ENCODE measurements around the gene ZNF557.

The ZNF557 gene

DNA sequence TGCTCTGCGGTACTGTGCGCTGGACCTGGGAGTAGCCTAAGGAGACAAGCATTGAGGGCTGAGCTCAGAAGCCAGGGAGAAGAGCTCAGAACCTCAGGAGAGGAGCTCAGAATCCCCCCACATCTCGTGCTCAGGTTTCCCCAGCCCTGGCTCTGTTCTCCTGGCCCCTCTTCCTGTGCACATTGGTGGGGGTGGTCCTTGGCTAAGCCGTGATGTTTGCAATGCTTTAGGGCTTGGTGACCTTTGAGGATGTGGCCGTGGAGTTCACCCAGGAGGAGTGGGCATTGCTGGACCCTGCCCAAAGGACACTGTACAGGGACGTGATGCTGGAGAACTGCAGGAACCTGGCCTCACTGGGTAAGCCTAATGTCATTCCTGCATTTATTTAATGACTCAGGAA, 6.6 kb downstream of the ZNF557 start:
- no peak for DNase-seq

DNA sequence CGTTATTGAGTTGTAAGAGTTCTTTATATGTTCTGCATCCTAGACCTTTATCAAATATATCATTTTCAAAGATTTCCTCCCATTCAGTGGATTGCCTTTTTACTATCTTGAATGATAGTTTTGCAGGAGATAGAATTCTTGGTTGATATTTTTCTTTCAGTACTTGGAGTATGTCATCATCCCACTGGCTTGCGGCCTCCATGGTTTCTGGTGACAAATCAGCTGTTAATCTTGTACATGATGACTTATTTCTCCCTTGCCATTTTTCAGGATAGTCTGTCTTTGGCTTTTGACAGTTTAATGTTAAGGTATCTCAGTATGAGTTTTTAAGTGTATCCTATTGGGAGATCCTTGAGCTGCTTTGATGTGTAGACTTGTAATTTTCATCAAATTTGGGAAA, 8.5 kb downstream of the ZNF557 start:
- DNase-seq = no peak

DNA sequence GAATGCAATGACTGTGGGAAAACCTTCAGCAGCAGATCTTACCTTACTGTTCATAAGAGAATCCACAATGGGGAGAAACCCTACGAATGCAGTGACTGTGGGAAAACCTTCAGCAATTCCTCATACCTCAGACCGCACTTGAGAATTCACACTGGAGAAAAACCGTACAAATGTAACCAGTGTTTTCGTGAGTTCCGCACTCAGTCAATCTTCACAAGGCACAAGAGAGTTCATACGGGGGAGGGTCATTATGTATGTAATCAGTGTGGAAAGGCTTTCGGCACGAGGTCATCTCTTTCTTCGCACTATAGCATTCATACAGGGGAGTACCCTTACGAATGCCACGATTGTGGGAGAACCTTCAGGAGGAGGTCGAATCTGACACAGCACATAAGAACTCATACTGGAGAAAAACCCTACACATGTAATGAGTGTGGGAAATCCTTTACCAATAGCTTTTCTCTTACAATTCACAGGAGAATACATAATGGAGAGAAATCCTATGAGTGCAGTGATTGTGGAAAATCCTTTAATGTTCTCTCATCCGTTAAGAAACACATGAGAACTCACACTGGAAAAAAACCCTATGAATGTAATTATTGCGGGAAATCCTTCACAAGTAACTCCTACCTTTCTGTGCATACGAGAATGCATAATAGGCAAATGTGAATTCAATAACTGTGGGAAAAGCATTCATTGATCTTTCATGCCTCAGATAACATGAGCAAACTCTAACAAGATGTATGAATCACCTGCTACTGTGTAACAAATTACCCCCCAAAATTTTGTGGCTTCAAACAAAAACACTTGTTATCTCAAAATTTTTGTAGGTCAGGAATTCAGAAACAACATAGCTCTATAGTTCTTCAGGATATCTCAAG, 13.8 kb downstream of the ZNF557 start:
- DNase-seq = peak; percentile 13

DNA sequence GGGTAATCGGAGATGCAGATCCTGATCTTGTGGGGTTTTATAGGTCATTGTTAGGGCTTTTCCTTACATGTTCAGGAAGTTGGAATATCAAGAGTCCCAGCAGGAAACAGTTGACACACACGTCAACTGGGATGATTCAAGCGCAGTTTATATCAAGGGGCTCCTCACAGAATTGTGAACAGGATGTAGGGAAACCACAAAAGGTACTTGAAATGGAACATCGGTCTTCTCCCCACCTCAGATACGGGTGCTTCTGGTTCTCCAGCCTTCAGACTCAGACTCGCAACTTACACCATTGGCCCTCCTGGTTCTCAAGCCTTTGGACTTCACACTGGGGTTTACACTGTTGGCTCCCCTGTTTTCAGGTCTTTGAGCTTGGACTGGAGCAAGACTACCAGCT, 19.5 kb downstream of the ZNF557 start:
- DNase-seq = no peak

DNA sequence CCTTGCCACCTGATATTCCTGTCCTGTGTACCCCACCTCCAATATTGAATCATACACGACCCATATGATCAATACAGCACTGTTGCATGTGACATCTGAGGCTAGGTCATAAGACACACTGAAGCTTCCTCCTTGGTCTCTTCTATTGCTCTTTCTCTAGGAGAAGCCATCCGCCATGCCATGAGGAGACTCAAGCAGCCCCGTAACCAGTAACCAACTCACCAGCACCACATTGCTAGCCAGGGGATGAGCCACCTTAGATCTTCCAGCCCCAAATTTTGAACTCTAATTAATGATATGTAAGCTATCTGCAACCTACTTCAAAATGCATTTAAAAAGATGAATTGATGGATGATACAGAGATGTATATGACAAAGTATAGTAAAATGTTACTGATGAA, 28.6 kb downstream of the ZNF557 start:
- DNase-seq = no peak

DNA sequence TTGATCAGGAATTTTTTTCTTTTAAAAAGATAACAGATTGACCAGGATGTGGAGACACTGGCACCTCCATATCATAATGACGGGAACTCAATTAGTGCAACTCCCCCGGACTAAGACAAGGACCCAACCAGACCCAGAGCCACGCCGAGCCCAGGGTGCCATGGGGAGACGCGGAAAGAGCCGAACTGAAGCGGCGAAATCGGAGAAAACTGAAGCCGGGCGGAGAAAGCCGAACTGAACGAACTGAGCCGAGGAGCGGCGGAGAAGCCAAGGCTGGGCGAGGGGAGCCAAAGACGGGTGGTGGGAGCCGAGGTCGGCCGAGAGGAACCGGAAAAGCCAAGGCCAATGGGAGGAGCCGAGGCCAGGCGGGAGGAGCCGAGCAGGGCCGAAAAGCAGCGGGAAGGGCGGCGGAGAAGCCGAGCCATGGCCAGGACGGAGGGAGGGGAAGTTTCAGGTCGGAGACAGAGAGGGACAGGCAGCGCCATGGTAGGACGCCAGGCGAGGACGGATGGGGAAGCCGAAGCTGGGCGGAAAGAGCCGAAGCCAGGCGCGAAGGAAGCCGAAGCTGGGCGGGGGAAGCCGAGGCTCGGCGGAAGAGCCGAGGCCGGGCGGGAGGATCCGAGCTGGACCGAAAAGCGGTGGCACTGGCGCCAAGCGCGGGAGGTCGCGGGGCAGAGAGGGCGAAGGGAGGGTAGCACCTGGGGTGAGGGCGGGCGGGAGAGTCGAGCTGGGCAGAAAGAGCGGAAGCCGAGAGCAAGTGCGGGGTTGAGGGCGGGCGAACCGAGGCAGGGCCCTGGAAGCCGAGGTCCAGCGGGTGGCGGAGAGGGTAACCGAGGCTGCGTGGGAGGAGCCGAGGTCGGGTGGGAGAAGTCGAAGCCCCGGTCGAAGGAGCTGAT, 29.4 kb downstream of the ZNF557 start:
- DNase-seq = peak; percentile 90

DNA sequence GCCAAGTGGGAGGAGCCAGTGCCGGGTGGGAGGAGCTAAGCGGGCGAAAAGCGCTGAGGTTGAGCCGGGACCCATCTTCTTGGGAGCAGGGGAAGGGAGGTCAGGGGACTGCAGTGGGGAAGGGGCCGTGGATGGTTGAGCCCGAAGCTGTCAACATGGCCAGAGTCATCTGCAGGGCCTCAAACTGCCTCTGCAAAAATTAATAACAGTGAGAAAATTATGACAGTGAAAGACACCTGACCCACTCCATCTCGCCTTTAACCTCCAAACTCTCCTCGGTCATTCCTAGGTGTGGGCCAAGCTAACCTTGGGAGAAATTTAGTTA, 30.1 kb downstream of the ZNF557 start:
- no peak for DNase-seq

DNA sequence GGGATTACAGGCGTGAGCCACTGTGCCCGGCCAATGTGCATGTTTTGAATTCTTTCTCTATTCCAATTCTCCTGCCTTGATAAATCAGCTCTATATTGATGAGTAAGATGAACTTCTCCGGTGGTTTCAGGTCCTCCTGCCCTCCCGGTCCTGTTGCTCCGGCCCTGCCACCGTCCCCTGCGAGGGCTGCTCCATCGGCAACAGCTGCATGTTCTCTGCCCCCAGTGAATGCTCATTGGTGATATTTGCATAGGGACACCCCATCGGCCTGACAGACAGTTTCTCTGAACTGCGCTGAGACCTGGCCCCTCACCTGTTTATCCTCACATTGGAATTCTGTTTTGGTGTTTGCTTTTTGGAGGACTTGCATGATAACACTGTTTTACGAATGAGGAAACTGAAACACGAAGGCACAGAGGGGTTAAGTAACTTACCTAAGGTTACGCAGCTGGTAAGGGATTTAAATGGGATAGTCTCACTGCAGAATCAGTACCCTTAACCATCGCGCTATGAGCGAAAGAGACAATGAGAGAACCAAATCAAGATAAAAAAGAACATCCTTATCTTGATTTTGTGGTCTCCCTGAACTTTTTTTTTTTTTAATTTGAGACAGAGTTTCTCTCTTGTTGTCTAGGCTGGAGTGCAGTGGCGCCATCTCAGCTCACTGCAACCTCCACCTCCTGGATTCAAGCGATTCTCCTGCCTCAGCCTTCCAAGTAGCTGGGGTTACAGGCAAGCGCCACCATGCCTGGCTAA, 32.2 kb downstream of the ZNF557 start:
- no peak for DNase-seq

DNA sequence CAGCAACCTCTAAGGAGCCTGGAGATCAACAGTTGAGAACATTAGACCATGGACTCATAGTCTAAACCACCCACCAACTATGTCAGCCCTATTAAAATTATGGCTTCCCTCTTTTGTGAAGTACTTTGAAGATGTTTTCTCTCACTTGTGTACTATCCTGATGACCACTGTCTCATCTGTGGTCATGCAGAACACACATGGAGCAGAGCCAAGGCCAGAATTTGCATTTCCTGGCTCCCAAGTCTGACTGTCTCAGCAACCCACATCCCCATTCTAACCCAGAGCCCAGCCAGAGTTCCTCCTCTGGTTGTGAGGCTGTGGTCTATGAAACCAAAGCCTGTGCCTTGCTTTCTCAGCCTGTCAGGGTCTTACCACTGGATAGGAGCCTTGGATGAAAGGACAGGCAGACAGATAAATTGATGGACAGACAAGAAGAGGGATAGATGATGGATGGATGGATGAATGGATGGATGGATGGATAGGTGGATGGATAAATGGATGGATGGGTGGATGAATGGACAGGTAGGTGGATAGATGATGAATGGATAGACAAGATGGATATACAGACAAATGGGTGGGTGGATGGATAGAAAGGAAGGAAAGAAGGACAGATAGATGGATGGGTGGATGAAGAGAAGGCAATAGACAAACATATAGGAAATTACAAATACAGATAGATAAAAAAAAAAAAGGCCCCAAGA, 35.4 kb downstream of the ZNF557 start:
- no peak for DNase-seq

DNA sequence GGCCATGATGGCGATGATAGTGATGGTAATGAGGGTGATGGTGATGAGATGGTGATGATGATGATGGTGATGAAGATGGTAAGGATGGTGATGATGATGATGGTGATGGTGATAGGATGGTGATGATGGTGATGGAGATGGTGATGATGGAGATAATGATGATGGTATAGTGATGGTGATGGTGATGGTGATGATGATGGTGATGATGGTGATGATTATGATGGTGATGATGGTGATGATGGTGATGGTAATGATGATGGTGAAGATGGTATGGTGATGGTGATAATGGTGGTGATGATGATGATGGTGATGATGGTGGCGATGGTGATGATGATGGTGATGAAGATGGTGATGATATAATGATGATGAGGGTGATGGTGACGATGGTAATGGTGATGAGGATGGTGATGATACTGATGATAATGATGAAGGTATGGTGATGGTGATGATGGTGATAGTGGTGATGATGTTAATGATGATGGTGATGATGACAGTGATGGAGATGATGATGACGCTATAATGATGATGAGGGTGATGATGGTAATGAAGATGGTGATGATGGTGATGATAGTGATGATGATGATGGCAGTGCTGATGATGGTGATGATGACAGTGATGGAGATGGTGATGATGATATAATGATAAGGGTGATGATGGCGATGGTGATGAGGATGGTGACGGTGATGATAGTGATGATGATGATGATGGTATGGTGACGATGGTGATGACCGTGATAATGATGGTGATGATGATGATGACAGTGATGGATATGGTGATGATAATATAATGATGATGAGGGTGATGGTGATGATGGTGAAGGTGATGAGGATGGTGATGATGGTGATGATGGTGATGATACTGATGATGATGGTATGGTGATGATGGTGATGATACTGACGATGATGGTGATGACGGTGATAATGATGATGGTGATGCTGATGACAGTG, 37.5 kb downstream of the ZNF557 start:
- DNase-seq = no peak

DNA sequence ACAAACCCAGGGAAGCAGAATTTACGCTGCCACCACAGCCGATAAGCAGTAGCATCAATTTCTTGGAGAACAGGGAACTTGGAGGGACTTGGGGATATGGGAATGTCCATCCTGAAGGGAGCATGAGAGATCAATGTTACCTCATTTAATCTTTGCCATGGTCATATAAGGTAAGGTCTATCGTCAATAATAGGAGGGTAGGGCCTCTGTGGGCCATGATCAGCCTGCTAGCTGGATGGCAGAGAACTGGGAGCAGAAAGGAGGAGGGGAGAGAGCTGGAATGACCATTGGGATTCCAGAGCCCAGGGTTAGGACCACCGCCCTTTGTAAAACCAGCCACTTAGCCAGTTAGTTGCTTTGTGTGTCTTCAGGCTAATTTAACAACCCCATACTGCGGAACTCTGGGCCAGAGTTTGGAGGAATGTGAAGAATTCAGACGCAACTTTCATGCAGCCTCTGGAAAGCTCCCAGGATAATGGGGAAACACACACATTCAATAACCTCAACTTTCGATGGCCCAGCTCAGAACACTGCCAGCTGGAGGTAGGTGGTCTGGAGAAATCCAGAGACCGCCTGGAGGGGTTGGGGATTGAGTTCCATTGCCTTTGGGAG, 40.3 kb downstream of the ZNF557 start:
- DNase-seq = peak; percentile 4

DNA sequence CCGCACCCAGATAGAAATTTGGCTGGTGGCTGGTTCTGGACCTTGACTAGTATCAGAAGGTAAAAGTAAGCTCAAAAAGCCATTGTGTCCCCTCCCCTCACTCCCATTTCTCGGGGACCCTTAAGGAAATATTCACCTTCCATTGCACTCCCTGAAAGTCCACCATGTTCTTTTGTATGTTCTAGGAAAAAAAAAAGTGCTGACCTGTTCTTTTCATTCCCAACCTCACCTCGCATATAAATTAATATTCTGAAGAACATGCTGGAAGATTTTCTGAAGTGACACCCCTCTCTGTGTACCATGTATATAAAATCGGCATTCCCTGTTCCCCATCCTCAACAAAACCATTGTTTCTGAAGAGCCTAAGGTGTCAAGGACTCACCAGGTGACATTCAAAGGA, 43.2 kb downstream of the ZNF557 start:
- DNase-seq = no peak

DNA sequence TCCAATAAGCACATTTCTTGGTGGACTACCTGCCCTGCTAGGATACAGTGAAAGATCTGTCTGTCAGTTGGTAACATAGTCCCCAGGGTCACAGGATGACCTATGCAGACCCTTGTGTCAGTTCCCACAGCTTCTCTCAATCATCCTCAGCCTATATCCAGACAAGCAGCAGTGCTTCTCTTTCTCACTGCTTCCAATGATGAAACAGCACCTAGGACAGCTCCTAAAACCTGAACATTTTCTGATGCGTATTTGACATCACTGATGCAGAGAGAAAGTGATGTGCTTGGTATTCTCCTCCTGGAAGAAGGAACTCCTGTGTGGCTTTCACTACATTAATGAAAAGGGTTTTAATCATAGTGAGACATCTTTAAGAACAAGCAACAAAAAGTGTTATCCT, 43.7 kb downstream of the ZNF557 start:
- no peak for DNase-seq

DNA sequence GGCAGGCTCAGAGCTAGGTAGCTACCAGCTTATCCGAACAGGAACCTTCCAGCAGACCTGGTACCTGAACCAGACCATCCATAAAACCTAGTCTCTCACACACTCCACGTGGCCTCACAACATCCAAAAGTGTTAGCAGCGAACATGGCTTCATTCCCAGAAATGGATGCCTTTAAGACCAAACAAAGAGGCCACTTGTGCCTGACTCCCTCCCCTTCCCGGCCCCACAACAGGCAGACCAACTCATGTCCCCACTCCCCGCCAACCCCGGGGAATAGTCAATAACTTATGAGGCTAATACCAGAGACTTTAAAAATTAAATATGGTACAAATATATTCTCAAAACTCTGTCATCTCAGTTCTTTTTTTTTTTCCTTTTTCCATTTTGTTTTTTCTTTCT, 46.2 kb downstream of the ZNF557 start:
- no peak for DNase-seq

DNA sequence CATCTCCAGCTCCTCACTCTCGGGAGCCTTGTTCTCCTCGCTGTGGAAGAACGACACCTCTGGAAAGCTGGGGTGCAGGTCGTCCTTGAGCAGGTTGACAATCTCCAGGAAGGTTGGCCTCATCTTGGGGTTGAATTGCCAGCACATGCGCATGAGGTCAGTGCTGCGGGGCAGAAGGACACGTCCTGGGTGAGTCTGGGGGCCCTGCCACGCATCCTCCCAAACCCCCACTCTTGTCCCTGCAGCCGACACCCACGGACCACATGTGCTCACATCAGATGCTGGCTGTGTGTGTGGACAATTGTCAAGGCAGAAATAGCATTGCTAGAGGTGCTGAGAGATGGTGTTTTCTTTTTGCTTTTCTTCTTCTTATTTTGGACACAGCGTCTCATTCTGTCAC, 47.7 kb downstream of the ZNF557 start:
- no peak for DNase-seq

DNA sequence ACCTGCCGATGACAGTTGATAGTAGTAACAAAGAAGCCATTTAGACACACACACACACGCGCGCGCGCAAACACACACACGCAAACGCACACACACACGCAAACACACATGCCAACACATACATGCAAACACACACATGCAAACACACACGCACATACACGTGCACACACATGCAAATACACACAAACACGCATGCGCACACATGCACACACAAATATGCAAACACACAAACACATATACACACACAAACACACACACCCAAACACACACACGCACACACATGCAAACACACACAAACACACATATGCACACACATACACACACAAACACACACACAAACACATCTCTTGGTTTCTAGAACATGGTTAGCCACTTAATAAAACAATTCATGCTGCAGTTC, 50.1 kb downstream of the ZNF557 start:
- no peak for DNase-seq

DNA sequence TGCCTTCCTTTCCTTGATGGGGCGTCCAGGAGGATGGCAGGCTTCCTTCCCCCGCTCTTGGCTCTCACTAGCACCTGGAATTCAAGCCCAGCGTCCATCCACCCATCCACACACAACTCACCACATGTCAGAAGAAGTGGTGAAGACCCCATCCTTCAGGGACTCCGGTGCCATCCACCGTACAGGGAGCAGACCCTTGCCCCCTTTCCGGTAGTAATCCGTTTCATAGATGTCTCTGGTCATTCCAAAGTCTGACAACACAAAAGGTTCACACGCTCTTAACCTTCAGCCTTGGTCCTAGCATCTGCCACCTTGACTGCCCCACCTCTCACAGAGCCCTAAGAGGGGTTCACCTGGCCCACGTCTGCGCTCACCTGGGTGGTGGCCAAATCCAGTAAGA, 51.0 kb downstream of the ZNF557 start:
- no peak for DNase-seq

DNA sequence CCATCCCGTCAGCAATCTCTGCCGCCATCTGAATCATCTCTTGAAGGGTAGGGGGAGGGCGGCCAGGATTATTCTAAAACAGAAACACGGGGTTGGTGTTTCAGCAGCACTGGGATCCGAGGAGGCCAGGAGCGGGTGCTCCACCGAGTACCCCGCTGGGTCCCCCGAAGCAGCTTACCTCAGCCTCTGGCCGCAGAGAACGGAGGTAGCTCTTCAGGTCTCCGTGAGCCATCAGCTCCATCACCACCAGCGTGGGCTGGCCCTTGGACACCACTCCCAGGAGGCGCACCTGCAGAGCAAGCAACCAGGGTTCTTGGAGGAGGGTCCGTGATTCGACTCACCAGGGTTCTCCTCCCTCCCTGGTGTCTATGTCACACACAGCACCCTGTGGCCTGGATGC, 53.2 kb downstream of the ZNF557 start:
- no peak for DNase-seq

DNA sequence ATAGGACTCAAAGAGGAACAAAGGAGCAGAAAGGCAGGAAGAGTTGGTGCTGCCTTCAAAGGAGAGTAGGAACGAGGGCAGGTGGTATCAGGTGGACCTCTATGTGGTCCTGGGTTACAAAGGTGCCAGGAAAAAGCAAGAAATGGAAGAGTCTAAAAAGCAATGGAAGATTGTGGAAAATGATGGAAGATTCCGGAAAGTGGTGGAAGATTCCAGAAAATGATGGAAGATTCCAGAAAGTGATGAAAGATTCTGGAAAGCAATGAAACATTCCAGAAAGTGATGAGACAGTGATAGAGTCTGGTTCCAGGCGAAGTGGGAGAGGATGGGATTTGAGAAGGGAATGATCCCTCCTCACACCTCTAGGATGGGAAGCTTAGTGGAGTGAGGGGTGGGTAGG, 55.3 kb downstream of the ZNF557 start:
- DNase-seq = no peak

DNA sequence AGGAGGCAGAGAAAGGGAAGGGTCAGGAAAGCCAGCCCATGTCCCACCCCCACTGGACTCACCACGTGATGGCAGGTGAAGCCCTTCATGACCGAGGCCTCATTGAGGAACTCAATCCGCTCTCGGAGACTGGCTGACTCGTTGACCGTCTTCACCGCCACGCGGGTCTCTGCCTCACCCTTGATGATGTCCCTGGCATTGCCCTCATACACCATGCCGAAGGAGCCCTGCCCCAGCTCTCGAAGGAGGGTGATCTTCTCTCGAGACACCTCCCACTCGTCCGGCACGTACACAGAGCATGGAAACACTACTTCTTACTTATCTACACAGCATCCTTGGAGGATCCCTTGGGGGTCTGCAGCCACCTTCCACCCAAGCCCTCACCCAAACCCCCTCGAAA, 55.7 kb downstream of the ZNF557 start:
- no peak for DNase-seq

DNA sequence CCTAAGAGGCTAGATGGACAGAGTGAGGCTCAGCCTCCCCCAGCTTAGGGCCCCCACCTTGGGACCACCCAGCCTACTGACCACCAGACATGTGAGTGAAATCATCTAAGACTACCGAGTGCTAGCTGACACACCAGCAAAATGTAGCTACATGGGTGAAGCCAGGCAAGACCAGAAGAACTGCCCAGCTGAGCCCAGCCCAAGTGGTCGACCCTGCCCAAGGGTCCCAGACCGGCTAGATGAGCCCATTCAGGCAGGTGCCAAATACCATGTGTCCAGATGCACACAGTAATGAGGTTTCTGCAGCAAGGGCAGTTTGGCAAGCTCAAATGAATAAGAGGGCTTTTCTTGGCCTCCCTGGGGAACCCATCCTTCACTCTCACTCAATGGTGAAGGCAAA, 56.6 kb downstream of the ZNF557 start:
- no peak for DNase-seq

All from fibroblast of skin of abdomen (primary cell).